Measurements from ENCODE around the gene ITGAV.

Gene ITGAV

DNA sequence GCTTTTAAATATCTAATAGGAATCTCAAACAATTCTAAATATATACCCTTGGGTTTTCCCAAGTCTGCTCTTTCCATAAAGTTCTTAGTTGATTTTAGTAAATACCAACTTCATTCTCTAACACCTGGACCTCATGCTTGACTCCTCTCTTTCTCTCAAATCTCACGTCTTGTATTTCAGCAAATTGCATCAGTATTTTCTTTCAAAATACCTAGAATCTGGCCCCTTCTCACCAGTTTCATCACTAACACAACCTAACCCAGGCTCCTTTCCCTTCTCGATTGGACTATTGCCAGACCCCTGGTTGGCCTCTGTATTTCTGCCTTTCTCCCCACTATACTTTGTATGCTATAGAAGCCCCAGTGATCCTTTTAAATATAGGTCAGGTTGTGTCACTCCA lies 81.0 kb downstream of the ITGAV start:
- DNase-seq (ENCODE audit: low read depth): no peak

DNA sequence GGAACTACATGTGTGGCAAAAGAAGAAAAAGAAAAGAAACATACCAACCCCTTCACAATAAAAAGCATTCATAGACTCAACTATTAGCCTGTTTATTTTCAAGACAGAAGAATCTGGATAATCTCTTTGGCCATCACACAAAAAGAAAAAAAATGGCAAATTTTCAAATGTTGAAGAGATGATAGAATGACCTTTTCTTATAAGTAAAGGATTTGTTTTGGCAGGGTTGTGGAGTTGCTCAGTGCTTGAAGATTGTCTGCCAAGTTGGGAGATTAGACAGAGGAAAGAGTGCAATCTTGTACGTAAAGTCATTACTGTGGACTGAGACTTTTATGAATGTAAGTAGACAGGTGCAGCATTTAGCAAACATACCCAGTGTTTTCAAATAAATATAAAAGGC lies 85.5 kb downstream of the ITGAV start:
- DNase-seq (ENCODE audit: low read depth): no peak

DNA sequence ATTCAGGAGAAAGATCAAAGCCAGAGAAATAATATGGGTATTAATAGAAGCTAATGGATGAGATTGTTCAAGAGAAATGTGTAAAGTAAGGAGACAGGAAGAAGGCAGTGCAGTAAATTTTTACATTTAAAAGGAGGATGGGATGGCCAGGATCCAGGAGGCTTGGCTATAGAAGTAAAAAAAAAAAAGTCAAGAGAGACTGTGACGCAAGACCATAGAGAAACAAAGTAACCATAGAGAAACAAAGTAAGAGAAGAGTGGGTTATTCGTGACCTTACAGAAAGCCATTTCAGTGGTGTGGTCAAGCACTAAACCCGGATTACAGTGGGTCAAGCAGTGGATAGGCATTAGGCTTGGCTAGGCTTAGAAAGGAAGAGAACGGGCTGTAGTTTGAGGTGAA lies 93.5 kb downstream of the ITGAV start:
- DNase-seq (ENCODE audit: low read depth): no peak

DNA sequence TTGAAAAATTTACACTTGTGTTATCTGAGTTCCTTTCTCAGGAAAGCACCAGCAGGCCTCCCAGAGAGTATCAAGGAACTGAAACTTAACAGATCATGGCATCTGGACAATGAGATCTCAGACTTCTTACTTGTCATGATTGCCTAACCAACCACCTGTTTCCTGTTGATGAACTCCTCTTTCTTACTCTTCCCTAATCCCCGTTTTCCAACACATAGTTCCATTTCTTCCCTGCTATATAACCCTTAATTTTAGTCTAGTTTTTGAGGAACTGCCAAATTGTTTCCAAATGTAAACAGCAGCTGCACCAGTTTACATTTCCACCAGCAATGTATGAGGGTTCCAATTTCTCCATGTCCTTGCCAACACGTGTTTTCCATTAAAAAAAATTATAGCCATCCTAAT lies 98.0 kb downstream of the ITGAV start:
- no peak for DNase-seq (ENCODE audit: low read depth)

- no peak for DNase-seq (ENCODE audit: low read depth)
Observed at GRCh38 chr2:186688813-186689212, 99.0 kb downstream of the ITGAV start.

- no peak for DNase-seq (ENCODE audit: low read depth)
Observed at GRCh38 chr2:186690786-186691185, 100.9 kb downstream of the ITGAV start.

GRCh38 chr2:186691231-186691630 lies 101.4 kb downstream of the ITGAV start:
- no peak for DNase-seq (ENCODE audit: low read depth)

DNA sequence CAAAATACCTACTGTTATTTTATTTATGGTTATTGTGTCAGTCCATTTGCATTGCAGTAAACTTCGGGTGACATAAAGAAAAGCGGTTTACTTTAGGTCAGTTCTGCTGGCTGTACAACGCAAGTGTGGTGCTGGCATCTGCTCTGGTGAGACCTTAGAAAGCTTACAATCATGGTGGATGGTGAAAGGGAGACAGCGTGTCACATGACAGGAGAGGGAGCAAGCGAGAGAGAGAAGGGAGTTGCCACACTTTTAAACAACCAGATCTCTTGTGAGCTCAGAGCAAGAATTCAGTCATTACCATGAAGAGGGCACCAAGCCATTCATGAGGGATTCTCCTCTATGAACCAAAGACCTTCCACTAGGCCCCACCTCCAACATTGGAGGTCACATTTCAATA lies 102.0 kb downstream of the ITGAV start:
- no peak for DNase-seq (ENCODE audit: low read depth)

- no peak for DNase-seq (ENCODE audit: low read depth)
Observed at GRCh38 chr2:186693446-186693832, 103.6 kb downstream of the ITGAV start.

DNA sequence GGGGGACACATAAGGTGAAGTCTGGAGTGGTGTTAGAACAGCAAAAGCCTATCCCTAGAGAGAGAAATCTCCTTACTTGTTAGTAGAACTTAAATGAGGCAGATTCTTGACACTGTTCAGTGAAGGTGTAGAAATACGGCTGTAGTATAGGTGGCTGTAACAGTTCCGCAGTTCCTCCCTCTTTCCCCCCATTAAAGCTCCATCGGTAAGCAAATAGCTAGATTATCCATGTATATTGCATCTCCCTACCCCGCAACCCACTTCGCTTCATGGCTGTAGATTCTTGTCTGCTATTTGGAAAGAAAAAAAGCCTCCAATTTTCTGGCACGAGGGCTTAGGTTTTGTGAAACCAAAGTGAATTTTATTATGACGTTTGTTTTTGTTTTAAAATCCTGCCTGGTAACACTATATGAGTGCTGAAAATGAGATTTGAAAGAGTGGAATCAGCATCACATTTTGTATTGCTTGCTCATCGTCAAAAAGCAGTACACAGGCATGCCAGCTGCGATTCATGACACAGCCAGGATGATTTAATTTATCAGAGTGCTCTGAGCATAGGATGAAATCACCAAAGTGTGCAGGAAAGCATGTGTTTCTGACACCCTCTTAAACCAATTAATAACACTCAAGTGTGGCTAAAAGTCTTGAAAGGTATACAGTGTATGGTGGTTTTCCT lies 105.4 kb downstream of the ITGAV start:
- DNase-seq (ENCODE audit: low read depth): no peak

- no peak for DNase-seq (ENCODE audit: low read depth)
Observed at GRCh38 chr2:186696290-186696689, 106.4 kb downstream of the ITGAV start.

DNA sequence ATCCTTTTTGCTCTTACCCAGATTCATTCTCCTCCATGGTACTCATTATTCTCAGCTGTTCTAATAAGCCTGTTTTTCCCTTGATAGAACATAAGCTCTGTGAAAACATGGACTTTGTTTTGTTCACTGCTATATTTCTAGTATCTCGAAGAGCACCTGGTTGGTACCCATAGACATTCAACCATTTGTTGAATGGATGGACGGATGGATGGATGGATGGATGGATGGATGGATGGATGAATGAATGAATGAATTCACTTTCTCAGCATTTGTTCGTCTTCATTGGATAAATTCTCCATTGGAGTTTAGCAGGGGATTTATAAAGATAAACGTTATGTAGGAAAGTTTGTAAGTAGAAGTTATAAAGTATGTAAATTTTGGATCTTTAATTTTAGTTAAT lies 106.9 kb downstream of the ITGAV start:
- DNase-seq (ENCODE audit: low read depth): no peak

DNA sequence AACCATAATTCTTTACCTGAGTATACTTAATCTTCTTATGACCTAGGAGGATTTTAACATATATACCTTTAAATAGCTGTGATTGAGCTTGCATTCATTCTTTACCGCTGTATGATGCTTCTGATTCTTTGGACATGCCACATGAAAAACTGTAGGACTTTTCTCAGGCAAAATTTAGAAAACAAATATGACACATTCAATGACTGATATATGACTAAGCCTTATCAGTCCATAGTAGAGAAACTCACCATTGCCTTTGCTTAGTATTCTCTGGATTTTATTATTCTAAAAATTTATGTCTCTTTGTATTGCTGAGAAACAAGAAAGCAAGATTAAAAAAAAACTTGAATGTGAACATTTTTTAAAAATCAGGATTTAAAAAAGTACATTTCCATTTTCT lies 107.7 kb downstream of the ITGAV start:
- DNase-seq (ENCODE audit: low read depth): no peak

GRCh38 chr2:186699742-186700141 lies 109.9 kb downstream of the ITGAV start:
- no peak for DNase-seq (ENCODE audit: low read depth)

GRCh38 chr2:186702006-186702405 lies 112.2 kb downstream of the ITGAV start:
- no peak for DNase-seq (ENCODE audit: low read depth)

- DNase-seq (ENCODE audit: low read depth): no peak
Observed at GRCh38 chr2:186702501-186702900, 112.6 kb downstream of the ITGAV start.

GRCh38 chr2:186704897-186705296 lies 115.0 kb downstream of the ITGAV start:
- no peak for DNase-seq (ENCODE audit: low read depth)

- DNase-seq (ENCODE audit: low read depth): no peak
Observed at GRCh38 chr2:186709529-186710450, 119.9 kb downstream of the ITGAV start.

DNA sequence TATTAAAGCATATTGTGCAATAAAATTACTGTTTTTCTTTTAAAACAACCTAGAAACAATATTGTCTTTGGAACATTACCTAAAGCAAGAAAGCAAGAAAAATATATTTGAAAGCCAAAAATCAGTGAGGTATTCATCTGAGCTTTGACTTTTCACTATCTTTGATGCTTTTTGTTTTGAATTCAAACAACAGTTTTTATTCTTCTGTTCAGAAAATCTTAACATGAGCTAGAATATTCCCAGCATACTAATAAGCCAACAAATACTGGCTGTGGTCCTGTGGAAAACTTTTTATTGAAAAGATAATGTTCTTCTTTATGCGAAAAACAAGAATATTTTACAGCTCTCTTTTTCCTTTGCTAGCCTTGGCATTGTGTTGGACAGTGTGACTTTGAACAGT lies 123.8 kb downstream of the ITGAV start:
- no peak for DNase-seq (ENCODE audit: low read depth)

- DNase-seq (ENCODE audit: low read depth): no peak
Observed at GRCh38 chr2:186714611-186715010, 124.8 kb downstream of the ITGAV start.

- DNase-seq (ENCODE audit: low read depth): no peak
Observed at GRCh38 chr2:186716004-186716403, 126.1 kb downstream of the ITGAV start.

- DNase-seq (ENCODE audit: low read depth): no peak
Observed at GRCh38 chr2:186716899-186717298, 127.0 kb downstream of the ITGAV start.

- DNase-seq (ENCODE audit: low read depth): no peak
Observed at GRCh38 chr2:186717320-186718007, 127.6 kb downstream of the ITGAV start.
